OCI-LY3 (cell line): Measurements from ENCODE around the gene HOXB1.

Experiments
- EZH2phosphoT487 ChIP-seq: fragments of 200-600 bp; shearing (Covaris generic); IDR thresholded peaks from 2 replicates; pipeline ENCODE4 v1.6.1; 2018; ENCODE audit warnings: antibody characterized with exemption, mixed run types, low read depth
- TF ChIP-seq, protein P1 (sequence below): fragments of 200-600, 300-600 bp; sonication (generic); IDR thresholded peaks from 2 replicates; pipeline ENCODE4 v1.5.1; 2014; ENCODE audit warnings: antibody characterized with exemption, low read length, low read depth

DNA sequence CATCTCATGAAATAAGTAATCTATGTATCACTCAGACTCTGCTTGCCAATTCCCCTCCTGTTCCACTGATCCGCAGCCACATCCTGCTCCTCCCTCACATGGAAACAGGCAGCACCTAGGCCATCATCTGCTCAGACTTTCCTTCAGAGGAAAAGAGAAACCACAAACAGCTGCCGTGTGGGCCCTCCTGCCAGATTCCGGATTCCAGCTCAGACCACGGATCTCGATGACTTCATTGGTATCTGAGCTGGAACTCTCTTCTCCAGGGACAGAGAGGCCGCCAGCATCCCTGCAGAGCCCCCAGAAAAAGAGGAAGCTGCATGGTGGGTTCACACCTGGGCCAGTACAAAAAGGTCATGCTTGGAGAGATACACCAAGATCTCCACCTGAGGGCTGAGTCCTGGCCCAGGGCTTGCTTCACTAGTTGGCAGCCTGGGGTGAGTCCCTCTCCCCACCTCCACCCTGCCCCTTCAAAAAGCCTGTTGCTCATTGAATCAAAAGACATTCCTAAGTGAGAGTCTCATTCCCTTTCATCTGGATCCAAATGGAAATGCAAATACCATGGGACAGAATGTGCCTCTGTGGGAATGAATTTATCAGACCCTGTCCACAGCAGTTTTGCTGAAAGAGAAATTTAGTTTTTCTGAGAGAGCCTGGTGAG, 47.2 kb downstream of the HOXB1 start:
- TF ChIP-seq, protein P1, sequence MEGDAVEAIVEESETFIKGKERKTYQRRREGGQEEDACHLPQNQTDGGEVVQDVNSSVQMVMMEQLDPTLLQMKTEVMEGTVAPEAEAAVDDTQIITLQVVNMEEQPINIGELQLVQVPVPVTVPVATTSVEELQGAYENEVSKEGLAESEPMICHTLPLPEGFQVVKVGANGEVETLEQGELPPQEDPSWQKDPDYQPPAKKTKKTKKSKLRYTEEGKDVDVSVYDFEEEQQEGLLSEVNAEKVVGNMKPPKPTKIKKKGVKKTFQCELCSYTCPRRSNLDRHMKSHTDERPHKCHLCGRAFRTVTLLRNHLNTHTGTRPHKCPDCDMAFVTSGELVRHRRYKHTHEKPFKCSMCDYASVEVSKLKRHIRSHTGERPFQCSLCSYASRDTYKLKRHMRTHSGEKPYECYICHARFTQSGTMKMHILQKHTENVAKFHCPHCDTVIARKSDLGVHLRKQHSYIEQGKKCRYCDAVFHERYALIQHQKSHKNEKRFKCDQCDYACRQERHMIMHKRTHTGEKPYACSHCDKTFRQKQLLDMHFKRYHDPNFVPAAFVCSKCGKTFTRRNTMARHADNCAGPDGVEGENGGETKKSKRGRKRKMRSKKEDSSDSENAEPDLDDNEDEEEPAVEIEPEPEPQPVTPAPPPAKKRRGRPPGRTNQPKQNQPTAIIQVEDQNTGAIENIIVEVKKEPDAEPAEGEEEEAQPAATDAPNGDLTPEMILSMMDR = no peak
- no peak for TF ChIP-seq EZH2phosphoT487
